GM18517 (cell line): ENCODE data around the gene TSSK6.
A peak's percentile ranks its signal among the peaks of the same experiment; 100 is the strongest.

Source experiments
- ATAC-seq: cut with Tn5 transposase; IDR thresholded peaks from one replicate; pipeline ENCODE4 v1.9.1; 2021; ENCODE audit warnings: mild to moderate bottlenecking, moderate library complexity; ENCODE audit not compliant: unreplicated experiment

The TSSK6 gene

GRCh38 chr19:19531951-19532805 is 16.8 kb upstream of the TSSK6 start:
- no peak for ATAC-seq

GRCh38 chr19:19530889-19531288 is 15.5 kb upstream of the TSSK6 start:
- ATAC-seq: no peak

- ATAC-seq: no peak
Observed at GRCh38 chr19:19530423-19530804, 15.1 kb upstream of the TSSK6 start.

GRCh38 chr19:19529783-19530422 is 14.6 kb upstream of the TSSK6 start:
- ATAC-seq: no peak

- no peak for ATAC-seq
Observed at GRCh38 chr19:19528721-19529490, 13.6 kb upstream of the TSSK6 start, which contains the start of gene YJEFN3. TSS of gene YJEFN3 (plus strand) at chr19:19528911. CDS start at chr19:19528933, 22 bp downstream.

GRCh38 chr19:19527674-19528625 is 12.6 kb upstream of the TSSK6 start:
- no peak for ATAC-seq

GRCh38 chr19:19527371-19527656 is 12.0 kb upstream of the TSSK6 start:
- ATAC-seq: no peak

- no peak for ATAC-seq
Observed at GRCh38 chr19:19526581-19527370, 11.4 kb upstream of the TSSK6 start.

- ATAC-seq: no peak
Observed at GRCh38 chr19:19525611-19526380, 10.4 kb upstream of the TSSK6 start.

- ATAC-seq: no peak
Observed at GRCh38 chr19:19524053-19524452, 8.7 kb upstream of the TSSK6 start.

- ATAC-seq: no peak
Observed at GRCh38 chr19:19523177-19523576, 7.8 kb upstream of the TSSK6 start.

GRCh38 chr19:19520989-19521388 is 5.6 kb upstream of the TSSK6 start:
- no peak for ATAC-seq

- no peak for ATAC-seq
Observed at GRCh38 chr19:19517235-19517619, 1.9 kb upstream of the TSSK6 start.

- peak; percentile 84 for ATAC-seq
Observed at GRCh38 chr19:19515642-19516519, 533 bp upstream of the TSSK6 start, which contains the start of gene NDUFA13. TSS of gene NDUFA13 (plus strand) at chr19:19516225. CDS start at chr19:19516239, 14 bp downstream.

GRCh38 chr19:19514215-19514657 is 1.1 kb downstream of the TSSK6 start:
- no peak for ATAC-seq

GRCh38 chr19:19513682-19514081 is 1.7 kb downstream of the TSSK6 start:
- ATAC-seq: no peak

GRCh38 chr19:19510432-19510831 is 4.9 kb downstream of the TSSK6 start:
- no peak for ATAC-seq

GRCh38 chr19:19508217-19508616 is 7.1 kb downstream of the TSSK6 start:
- no peak for ATAC-seq
